ENCODE results near the gene ZNF330. TPM values are rescaled to one million over a fixed set of nuclear protein-coding genes. Genes with fewer than 3 reads are reported as not detected.

ZNF330 gene
- polyA plus RNA-seq, 1 experiment = 19.8 TPM

- Histone ChIP-seq H3K36me3 (ENCODE audit: control insufficient read depth, insufficient read depth, low read length) (peaks cover 13% of the 10 kb centered on the region), H3K4me3 (ENCODE audit: low read depth, low read length) (no peak overlapping the region), H3K27me3 (ENCODE audit: control insufficient read depth, insufficient read depth, low read length) (no peaks in the 10 kb centered on the region)
- CTCF ChIA-PET = no interaction called here
- POLR2A ChIA-PET = no interaction called here
- no peak for DNase-seq (ENCODE audit: low read depth)
- TF ChIP-seq, protein P1, sequence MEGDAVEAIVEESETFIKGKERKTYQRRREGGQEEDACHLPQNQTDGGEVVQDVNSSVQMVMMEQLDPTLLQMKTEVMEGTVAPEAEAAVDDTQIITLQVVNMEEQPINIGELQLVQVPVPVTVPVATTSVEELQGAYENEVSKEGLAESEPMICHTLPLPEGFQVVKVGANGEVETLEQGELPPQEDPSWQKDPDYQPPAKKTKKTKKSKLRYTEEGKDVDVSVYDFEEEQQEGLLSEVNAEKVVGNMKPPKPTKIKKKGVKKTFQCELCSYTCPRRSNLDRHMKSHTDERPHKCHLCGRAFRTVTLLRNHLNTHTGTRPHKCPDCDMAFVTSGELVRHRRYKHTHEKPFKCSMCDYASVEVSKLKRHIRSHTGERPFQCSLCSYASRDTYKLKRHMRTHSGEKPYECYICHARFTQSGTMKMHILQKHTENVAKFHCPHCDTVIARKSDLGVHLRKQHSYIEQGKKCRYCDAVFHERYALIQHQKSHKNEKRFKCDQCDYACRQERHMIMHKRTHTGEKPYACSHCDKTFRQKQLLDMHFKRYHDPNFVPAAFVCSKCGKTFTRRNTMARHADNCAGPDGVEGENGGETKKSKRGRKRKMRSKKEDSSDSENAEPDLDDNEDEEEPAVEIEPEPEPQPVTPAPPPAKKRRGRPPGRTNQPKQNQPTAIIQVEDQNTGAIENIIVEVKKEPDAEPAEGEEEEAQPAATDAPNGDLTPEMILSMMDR (IDR thresholded peaks at IDR 0.05; ENCODE audit: insufficient read depth, low read depth, low read length) = no peak
Measured at GRCh38 chr4:141233673-141234072, 13.0 kb downstream of the ZNF330 start.

DNA sequence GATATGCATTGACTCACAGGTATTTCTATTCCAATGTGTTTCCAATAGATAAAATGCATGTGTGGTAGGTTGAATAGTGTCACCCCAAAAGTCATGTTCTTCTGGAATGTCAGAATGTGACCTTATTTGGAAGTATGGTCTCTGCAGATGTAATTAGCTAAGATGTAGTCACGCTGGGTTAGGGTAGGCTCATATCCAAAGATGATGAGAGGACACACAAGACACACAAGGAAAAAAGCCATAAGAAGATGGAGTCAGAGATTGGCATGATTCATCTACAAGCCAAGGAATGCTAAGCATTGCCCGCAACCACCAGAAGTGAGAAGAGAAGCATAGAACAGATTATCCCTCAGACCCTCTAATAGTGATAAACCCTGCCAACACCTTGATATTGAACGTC is 17.5 kb downstream of the ZNF330 start:
- CTCF ChIA-PET = no interaction called here
- Histone ChIP-seq H3K36me3 (ENCODE audit: control insufficient read depth, insufficient read depth, low read length) (peaks cover 6% of the 10 kb centered on the region; the same call in 1 of the 2 replicates), H3K4me3 (ENCODE audit: low read depth, low read length) (no peak overlapping the region), H3K27me3 (ENCODE audit: control insufficient read depth, insufficient read depth, low read length) (no peaks in the 10 kb centered on the region)
- no peak for DNase-seq (ENCODE audit: low read depth)
- TF ChIP-seq, protein P1 (IDR thresholded peaks at IDR 0.05; ENCODE audit: insufficient read depth, low read depth, low read length) = no peak
- POLR2A ChIA-PET = no interaction called here

DNA sequence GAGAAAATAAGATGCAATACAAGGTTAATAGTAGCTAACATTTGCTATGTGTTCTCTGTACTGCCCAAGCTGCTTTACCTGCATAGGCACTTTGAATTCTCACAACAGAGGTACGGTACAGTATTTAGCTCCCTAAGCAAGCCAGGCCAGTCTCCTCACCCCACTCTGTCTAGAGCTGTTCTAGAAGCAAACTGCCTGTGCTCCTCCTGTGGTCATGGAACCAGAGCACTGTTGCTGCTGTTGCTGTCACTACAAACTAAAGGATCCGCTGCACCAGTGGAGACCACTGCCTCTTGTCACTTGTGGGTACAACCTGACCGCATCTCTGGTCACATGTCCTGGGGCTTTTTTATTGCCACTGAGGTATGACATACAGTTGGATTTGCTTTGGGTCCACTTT is 19.6 kb downstream of the ZNF330 start:
- no peaks in the 10 kb centered on the region for H3K27me3 ChIP-seq (ENCODE audit: control insufficient read depth, insufficient read depth, low read length)
- CTCF ChIA-PET = interaction anchor here (1.5 kb wide), 1 partner anchor 12 kb away, joined by 6 read pairs; no protein-coding TSS in a partner anchor
- no peak for DNase-seq (ENCODE audit: low read depth)
- POLR2A ChIA-PET = interaction anchor here (0.6 kb wide), 1 partner anchor 1815 kb away, joined by 3 read pairs; no protein-coding TSS in a partner anchor
- no peaks in the 10 kb centered on the region for H3K36me3 ChIP-seq (ENCODE audit: control insufficient read depth, insufficient read depth, low read length)
- TF ChIP-seq, protein P1 (IDR thresholded peaks at IDR 0.05; ENCODE audit: insufficient read depth, low read depth, low read length) = no peak
- H3K4me3 ChIP-seq (ENCODE audit: low read depth, low read length) = no peak overlapping the region

DNA sequence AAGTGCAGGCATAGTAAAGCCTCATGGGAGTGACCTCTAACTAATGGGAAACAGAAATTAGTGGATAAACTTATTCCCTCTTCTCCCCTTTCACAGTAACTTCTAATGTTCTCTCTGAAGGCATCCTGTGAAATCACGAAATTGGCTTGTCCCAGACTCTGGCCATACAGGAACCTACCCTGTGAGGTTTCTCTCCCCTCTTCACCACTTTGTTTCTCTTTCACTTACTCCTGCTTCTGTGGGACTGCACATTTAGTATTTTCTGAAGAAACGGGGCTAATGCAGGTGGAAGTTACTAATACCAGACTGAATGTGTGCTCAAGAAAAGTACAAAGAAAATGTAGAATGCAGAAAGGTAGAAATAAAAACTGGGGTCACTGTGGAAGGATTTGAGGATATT is 20.0 kb downstream of the ZNF330 start:
- TF ChIP-seq, protein P1 (IDR thresholded peaks at IDR 0.05; ENCODE audit: insufficient read depth, low read depth, low read length) = no peak
- ChIA-PET POLR2A (no interaction called here), CTCF (no interaction called here)
- Histone ChIP-seq H3K36me3 (ENCODE audit: control insufficient read depth, insufficient read depth, low read length) (no peaks in the 10 kb centered on the region), H3K27me3 (ENCODE audit: control insufficient read depth, insufficient read depth, low read length) (no peaks in the 10 kb centered on the region), H3K4me3 (ENCODE audit: low read depth, low read length) (no peak overlapping the region)
- DNase-seq (ENCODE audit: low read depth) = no peak

- CTCF ChIA-PET = interaction anchor here (1.2 kb wide), 1 partner anchor 9 kb away, joined by 3 read pairs; no protein-coding TSS in a partner anchor
- Histone ChIP-seq H3K27me3 (ENCODE audit: control insufficient read depth, insufficient read depth, low read length) (no peaks in the 10 kb centered on the region), H3K4me3 (ENCODE audit: low read depth, low read length) (no peak overlapping the region), H3K36me3 (ENCODE audit: control insufficient read depth, insufficient read depth, low read length) (no peaks in the 10 kb centered on the region)
- TF ChIP-seq, protein P1 (IDR thresholded peaks at IDR 0.05; ENCODE audit: insufficient read depth, low read depth, low read length) = no peak
- POLR2A ChIA-PET = interaction anchor here (0.6 kb wide), 1 partner anchor 111 kb away, joined by 10 read pairs; no protein-coding TSS in a partner anchor
- no peak for DNase-seq (ENCODE audit: low read depth)
Measured at GRCh38 chr4:141241986-141242385, 21.3 kb downstream of the ZNF330 start.
